GM18870 (cell line): ENCODE data around the gene SAPCD1.

Experiments
- ATAC-seq: cut with Tn5 transposase; IDR thresholded peaks from one replicate; pipeline ENCODE4 v1.9.1; 2021; ENCODE audit warnings: moderate library complexity; ENCODE audit not compliant: unreplicated experiment

The SAPCD1 gene

GRCh38 chr6:31749301-31750036 is 13.0 kb upstream of the SAPCD1 start:
- ATAC-seq: no peak

- no peak for ATAC-seq
Measured at GRCh38 chr6:31750411-31751022, 11.9 kb upstream of the SAPCD1 start.

- ATAC-seq: no peak
Measured at GRCh38 chr6:31752739-31753319, 9.6 kb upstream of the SAPCD1 start.

GRCh38 chr6:31758281-31758680 is 4.2 kb upstream of the SAPCD1 start:
- ATAC-seq: no peak

- no peak for ATAC-seq
Measured at GRCh38 chr6:31760790-31761189, 1.7 kb upstream of the SAPCD1 start.

GRCh38 chr6:31761343-31761742 is 1.1 kb upstream of the SAPCD1 start:
- ATAC-seq: no peak

GRCh38 chr6:31762878-31763618 is 592 bp downstream of the SAPCD1 start:
- ATAC-seq: no peak

GRCh38 chr6:31763619-31763940 is 1.1 kb downstream of the SAPCD1 start:
- ATAC-seq: no peak

GRCh38 chr6:31764198-31764597 is 1.7 kb downstream of the SAPCD1 start:
- no peak for ATAC-seq

GRCh38 chr6:31765559-31765909 is 3.1 kb downstream of the SAPCD1 start:
- no peak for ATAC-seq

- ATAC-seq: no peak
Measured at GRCh38 chr6:31765910-31766794, 3.7 kb downstream of the SAPCD1 start.

- ATAC-seq: no peak
Measured at GRCh38 chr6:31767096-31767645, 4.7 kb downstream of the SAPCD1 start.

GRCh38 chr6:31768363-31769257 is 6.2 kb downstream of the SAPCD1 start:
- no peak for ATAC-seq

- ATAC-seq: no peak
Measured at GRCh38 chr6:31769684-31770371, 7.4 kb downstream of the SAPCD1 start.

- no peak for ATAC-seq
Measured at GRCh38 chr6:31770860-31771259, 8.4 kb downstream of the SAPCD1 start.

- ATAC-seq: no peak
Measured at GRCh38 chr6:31771992-31772358, 9.5 kb downstream of the SAPCD1 start.

GRCh38 chr6:31775184-31775583 is 12.7 kb downstream of the SAPCD1 start:
- no peak for ATAC-seq

GRCh38 chr6:31775633-31776484 is 13.4 kb downstream of the SAPCD1 start:
- ATAC-seq: no peak
